ENCODE data around the gene GSN.

GRCh38 chr9:121354762-121355161, 86.8 kb downstream of the GSN start:
- no peak for TF ChIP-seq MAX (IDR thresholded peaks at IDR 0.05; ENCODE audit: low read depth, low read length)
- TF ChIP-seq, protein P1, sequence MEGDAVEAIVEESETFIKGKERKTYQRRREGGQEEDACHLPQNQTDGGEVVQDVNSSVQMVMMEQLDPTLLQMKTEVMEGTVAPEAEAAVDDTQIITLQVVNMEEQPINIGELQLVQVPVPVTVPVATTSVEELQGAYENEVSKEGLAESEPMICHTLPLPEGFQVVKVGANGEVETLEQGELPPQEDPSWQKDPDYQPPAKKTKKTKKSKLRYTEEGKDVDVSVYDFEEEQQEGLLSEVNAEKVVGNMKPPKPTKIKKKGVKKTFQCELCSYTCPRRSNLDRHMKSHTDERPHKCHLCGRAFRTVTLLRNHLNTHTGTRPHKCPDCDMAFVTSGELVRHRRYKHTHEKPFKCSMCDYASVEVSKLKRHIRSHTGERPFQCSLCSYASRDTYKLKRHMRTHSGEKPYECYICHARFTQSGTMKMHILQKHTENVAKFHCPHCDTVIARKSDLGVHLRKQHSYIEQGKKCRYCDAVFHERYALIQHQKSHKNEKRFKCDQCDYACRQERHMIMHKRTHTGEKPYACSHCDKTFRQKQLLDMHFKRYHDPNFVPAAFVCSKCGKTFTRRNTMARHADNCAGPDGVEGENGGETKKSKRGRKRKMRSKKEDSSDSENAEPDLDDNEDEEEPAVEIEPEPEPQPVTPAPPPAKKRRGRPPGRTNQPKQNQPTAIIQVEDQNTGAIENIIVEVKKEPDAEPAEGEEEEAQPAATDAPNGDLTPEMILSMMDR (IDR thresholded peaks at IDR 0.05; ENCODE audit: low read depth, low read length): no peak
- no peak for TF ChIP-seq MYC (IDR thresholded peaks at IDR 0.05; ENCODE audit: low read depth, low read length)
